SK-N-SH (cell line): ENCODE results near the gene CRMP1. TPM values are rescaled to one million over a fixed set of nuclear protein-coding genes. Genes with fewer than 3 reads are reported as not detected.

Experiments used
- CTCF ChIA-PET: fragments of 300-600, 350-600 bp; formaldehyde crosslinking; extraction: SDS; loops from one replicate; lab custom pipeline; 2021; lab: Yijun Ruan, JAX
- POLR2A ChIA-PET: fragments of 350-600 bp; sonication (Branson Sonifier 250); formaldehyde crosslinking; extraction: SDS; loops from one replicate; lab custom pipeline; 2020; ENCODE audit warnings: antibody characterized with exemption, inconsistent platforms; lab: Yijun Ruan, JAX
- DNase-seq: peaks from one replicate; pipeline ENCODE4 v3.0.0; 2012
- H2AFZ ChIP-seq: fragments of 200-600 bp; sonication (generic); 2 replicates; pipeline ENCODE4 v1.8.1; 2016; ENCODE audit warnings: antibody characterized with exemption, mild to moderate bottlenecking, low read depth
- H3F3A ChIP-seq: fragments of 200-600 bp; sonication (generic); replicated peaks from 2 replicates; pipeline ENCODE3; 2016; ENCODE audit warnings: antibody characterized with exemption, mild to moderate bottlenecking; ENCODE audit not compliant: insufficient read depth
- H3K27ac ChIP-seq, 2 experiments: fragments of 200-500 bp in 1 of 2; fragments of 200-600 bp in 1 of 2; sonication (Bioruptor generic) in 1 of 2; sonication (generic), shearing (Covaris generic) in 1 of 2; 2 replicates each; pipeline versions ENCODE4 v1.5.1 to v1.6.1; 2014 to 2016; ENCODE audit warnings: low read depth in 2 of 2, inconsistent platforms in 1 of 2, low read length in 1 of 2, mild to moderate bottlenecking in 1 of 2, mixed read lengths in 1 of 2
- H3K27me3 ChIP-seq: fragments of 200-600 bp; sonication (generic), shearing (Covaris generic); 2 replicates; pipeline ENCODE4 v1.6.1; 2016; ENCODE audit warnings: mixed run types; ENCODE audit not compliant: insufficient read depth
- H3K36me3 ChIP-seq, 2 experiments: fragments of 200-500 bp in 1 of 2; fragments of 200-600 bp in 1 of 2; sonication (Bioruptor generic) in 1 of 2; sonication (generic) in 1 of 2; replicated peaks in 1 of 2; 2 replicates each; pipeline versions ENCODE3 to v1.5.1; 2014 to 2016; ENCODE audit warnings: low read length in 1 of 2, mild to moderate bottlenecking in 1 of 2; ENCODE audit not compliant: insufficient read depth in 2 of 2, control insufficient read depth in 1 of 2
- H3K4me1 ChIP-seq, 2 experiments: fragments of 200-500 bp in 1 of 2; fragments of 200-600 bp in 1 of 2; sonication (Bioruptor generic) in 1 of 2; sonication (generic), shearing (Covaris generic) in 1 of 2; 2 replicates each; pipeline versions ENCODE4 v1.5.1 to v1.6.1; 2014 to 2016; ENCODE audit warnings: low read depth in 1 of 2, low read length in 1 of 2, mixed run types in 1 of 2; ENCODE audit not compliant: insufficient read depth in 2 of 2, control insufficient read depth in 1 of 2
- H3K4me2 ChIP-seq: fragments of 200-600 bp; sonication (generic), shearing (Covaris generic); 2 replicates; pipeline ENCODE4 v1.6.1; 2017; ENCODE audit warnings: mixed run types
- H3K4me3 ChIP-seq, 2 experiments: fragments of 200-500 bp in 1 of 2; fragments of 200-600 bp in 1 of 2; sonication (Bioruptor generic) in 1 of 2; sonication (generic), shearing (Covaris generic) in 1 of 2; 2 replicates each; pipeline versions ENCODE4 v1.5.1 to v1.8.1; 2014 to 2016; ENCODE audit warnings: low read depth in 2 of 2, inconsistent platforms in 1 of 2, low read length in 1 of 2, mild to moderate bottlenecking in 1 of 2, mixed read lengths in 1 of 2, moderate library complexity in 1 of 2
- H3K79me2 ChIP-seq: fragments of 200-600 bp; sonication (generic); 2 replicates; pipeline ENCODE4 v1.8.1; 2017; ENCODE audit warnings: mild to moderate bottlenecking; ENCODE audit not compliant: insufficient read depth
- H3K9ac ChIP-seq: fragments of 200-600 bp; sonication (generic); 2 replicates; pipeline ENCODE4 v1.6.1; 2017; ENCODE audit warnings: mixed run types
- H3K9me2 ChIP-seq: fragments of 200-600 bp; sonication (generic); 2 replicates; pipeline ENCODE4 v1.6.1; 2017; ENCODE audit warnings: mixed run types
- H3K9me3 ChIP-seq: fragments of 200-600 bp; sonication (generic); 2 replicates; pipeline ENCODE4 v1.6.1; 2017; ENCODE audit warnings: mixed run types, mild to moderate bottlenecking, moderate library complexity
- H4K20me1 ChIP-seq: fragments of 200-600 bp; sonication (generic); 2 replicates; pipeline ENCODE4 v1.6.1; 2017; ENCODE audit warnings: mild to moderate bottlenecking, mixed run types; ENCODE audit not compliant: insufficient read depth
- ELF1 ChIP-seq: IDR thresholded peaks from 2 replicates; pipeline ENCODE4 v1.4.0; 2012
- EP300 ChIP-seq, 2 experiments: IDR thresholded peaks; 2 replicates each; pipeline versions ENCODE4 v1.4.0 to v1.6.1; 2012; ENCODE audit warnings: borderline replicate concordance in 1 of 2, low read depth in 1 of 2, low read length in 1 of 2
- FOXJ3 ChIP-seq: sonication (generic); formaldehyde crosslinking; IDR thresholded peaks from 2 replicates; pipeline ENCODE4 v1.5.1; 2020; ENCODE audit warnings: mild to moderate bottlenecking, missing genetic modification reagents
- GATA2 ChIP-seq: sonication (generic); formaldehyde crosslinking; IDR thresholded peaks from 2 replicates; pipeline ENCODE4 v1.5.0; 2020; ENCODE audit warnings: mild to moderate bottlenecking, missing genetic modification reagents
- RAD21 ChIP-seq: IDR thresholded peaks from 2 replicates; pipeline ENCODE4 v1.6.1; 2012; ENCODE audit warnings: mild to moderate bottlenecking, low read length
- RFX5 ChIP-seq: IDR thresholded peaks from 2 replicates; pipeline ENCODE4 v1.6.1; 2012; ENCODE audit warnings: mild to moderate bottlenecking, improper control_type of control experiment, low read length
- TAF1 ChIP-seq: IDR thresholded peaks from 2 replicates; pipeline ENCODE4 v1.6.1; 2012; ENCODE audit warnings: low read depth, mild to moderate bottlenecking, low read length, moderate library complexity, borderline replicate concordance
- WGBS: methylation state at CpG from one replicate; pipeline ENCODE4 v1.1.6; 2017; ENCODE audit warnings: low lambda C conversion rate; 5-methylcytosine and 5-hydroxymethylcytosine counted together
- polyA plus RNA-seq, 3 experiments: library from polyadenylated mRNA; depleted of rRNA; stranded (reverse); fragments of >200 nt; gene quantifications; 2 replicates each; pipeline ENCODE4 v1.2.3, GENCODE V29; 2012
- TF ChIP-seq, protein P1 (sequence below): IDR thresholded peaks from 2 replicates; pipeline ENCODE4 v1.4.0; 2012; ENCODE audit warnings: low read depth
- TF ChIP-seq, protein P2 (sequence below): fragments of 150-350 bp; IDR thresholded peaks from 2 replicates; pipeline ENCODE4 v1.6.1; 2016; ENCODE audit warnings: mild to moderate bottlenecking, low read depth, low read length
- TF ChIP-seq, protein P3 (sequence below): IDR thresholded peaks from 2 replicates; pipeline ENCODE4 v1.6.1; 2012; ENCODE audit warnings: mild to moderate bottlenecking, low read depth, low read length, moderate library complexity
- TF ChIP-seq, protein P4 (sequence below): IDR thresholded peaks from 2 replicates; pipeline ENCODE4 v1.4.0; 2012; ENCODE audit warnings: low read depth, borderline replicate concordance

The CRMP1 gene
- polyA plus RNA-seq, 1 of the 3 experiments (the other 2 are of a cell fraction) = 3.4 TPM

DNA sequence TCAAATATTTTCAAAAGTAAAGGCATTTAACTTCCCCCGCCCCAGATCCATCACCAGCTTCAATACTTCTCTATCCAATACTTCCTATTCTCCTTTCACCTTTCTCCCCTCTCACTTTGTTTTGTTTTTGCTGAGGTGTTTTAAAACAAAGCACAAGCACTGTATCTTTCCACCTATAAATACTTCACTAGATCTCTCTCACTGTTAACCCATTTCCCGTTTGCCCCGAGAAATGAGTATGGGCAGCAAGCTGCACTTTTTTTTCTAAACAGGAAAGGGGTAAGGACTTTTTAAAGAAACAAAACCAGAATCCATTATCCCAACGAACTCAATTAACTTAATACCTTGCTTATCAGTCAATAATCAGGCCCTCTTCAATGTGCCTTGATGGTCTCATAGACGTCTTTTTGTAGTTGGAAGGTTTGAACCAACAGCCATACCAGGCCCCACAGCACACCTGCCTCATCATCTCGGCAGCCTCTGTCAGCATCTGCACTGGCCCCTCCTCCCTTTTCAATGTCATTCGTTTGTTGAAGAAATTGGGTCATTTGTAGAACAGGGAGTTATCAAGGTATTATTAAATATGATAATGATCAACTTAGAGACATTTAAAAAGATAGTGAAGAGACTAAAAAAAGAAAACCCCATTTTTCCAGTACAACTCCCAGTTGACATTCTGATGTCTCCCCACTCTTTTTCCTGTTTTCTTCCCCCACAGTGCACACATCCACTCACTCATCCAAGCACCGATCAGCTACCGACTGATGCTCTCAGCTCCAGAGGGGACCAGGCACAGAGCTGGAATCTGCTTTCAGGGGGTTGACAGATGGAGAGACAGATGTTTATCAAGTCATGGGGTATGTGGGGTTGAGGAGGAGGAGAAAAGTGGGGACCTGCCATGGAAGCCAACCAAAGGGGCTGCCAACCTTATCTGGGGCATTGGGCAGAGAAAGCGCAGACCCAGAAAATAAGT is 25.8 kb downstream of the CRMP1 start:
- Histone ChIP-seq H4K20me1 (no peaks in the 10 kb centered on the region), H2AFZ (no peak overlapping the region), H3K36me3 (no peaks in the 10 kb centered on the region), H3K4me1 (peaks cover 3 to 4% of the 10 kb centered on the region in 2 experiments; a peak in 2 of 4 replicates), H3K4me3 (no peak overlapping the region), H3K79me2 (no peaks in the 10 kb centered on the region), H3K9me3 (no peaks in the 10 kb centered on the region), H3K9ac (no peak overlapping the region), H3K27me3 (no peaks in the 10 kb centered on the region), H3K9me2 (no peaks in the 10 kb centered on the region), H3F3A (no peaks in the 10 kb centered on the region), H3K4me2 (no peak overlapping the region), H3K27ac (no peak overlapping the region)
- CTCF ChIA-PET = interaction anchor here (0.6 kb wide), 1 partner anchor 119 kb away, joined by 3 read pairs; no protein-coding TSS in a partner anchor
- no peak for DNase-seq
- TF ChIP-seq TAF1 (no peak), GATA2 (CRISPR knock-in tag) (0 out of 2 replicates have a peak, but pooled peaks have one; percentile 10)
- TF ChIP-seq, protein P1, sequence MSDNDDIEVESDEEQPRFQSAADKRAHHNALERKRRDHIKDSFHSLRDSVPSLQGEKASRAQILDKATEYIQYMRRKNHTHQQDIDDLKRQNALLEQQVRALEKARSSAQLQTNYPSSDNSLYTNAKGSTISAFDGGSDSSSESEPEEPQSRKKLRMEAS = no peak
- 42% methylated on average over 10 of the region's 10 CpGs for WGBS
- POLR2A ChIA-PET = no interaction called here

DNA sequence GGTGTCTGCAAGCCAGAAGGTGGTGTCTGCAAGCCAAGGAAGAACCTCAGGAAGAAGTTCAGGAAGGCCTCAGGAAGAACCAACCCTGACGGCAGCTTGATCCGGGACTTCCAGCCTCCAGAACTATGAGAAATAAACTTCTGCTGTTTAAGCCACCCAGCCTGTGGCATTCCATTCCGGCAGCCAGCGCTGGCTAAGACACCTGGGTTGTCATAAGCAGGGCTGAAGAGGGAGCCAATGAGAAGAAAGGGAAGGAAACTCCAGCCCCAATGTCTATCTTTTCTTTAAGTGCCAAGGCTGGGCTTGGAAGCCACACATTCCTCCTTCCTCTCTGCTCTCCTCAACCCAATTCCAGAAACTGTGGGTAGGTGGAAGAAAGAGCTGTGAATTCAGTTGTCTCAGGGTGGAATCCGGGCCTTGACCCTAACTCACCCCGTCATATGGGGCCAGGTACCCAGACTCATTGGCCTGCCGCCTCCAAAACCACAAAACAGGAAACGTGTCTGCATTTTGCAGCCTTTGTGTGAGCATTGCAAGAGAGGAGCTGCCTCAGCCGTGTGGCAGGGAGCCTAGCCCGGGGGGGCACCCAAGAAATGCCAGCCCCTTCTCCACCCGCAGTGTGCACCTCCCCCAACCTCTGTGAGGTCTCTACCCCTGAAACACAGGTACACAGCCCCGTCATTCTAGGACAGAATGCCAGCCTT is 26.8 kb downstream of the CRMP1 start:
- Histone ChIP-seq H3K36me3 (no peaks in the 10 kb centered on the region), H3K9me2 (no peaks in the 10 kb centered on the region), H3F3A (no peaks in the 10 kb centered on the region), H3K4me3 (no peak overlapping the region), H3K4me1 (peaks cover 3 to 4% of the 10 kb centered on the region in 2 experiments; a peak in 2 of 4 replicates), H3K79me2 (no peaks in the 10 kb centered on the region), H2AFZ (no peak overlapping the region), H3K27ac (no peak overlapping the region), H3K4me2 (no peak overlapping the region), H4K20me1 (no peaks in the 10 kb centered on the region), H3K27me3 (no peaks in the 10 kb centered on the region), H3K9me3 (no peaks in the 10 kb centered on the region), H3K9ac (no peak overlapping the region)
- DNase-seq = no peak
- 34% methylated on average over 7 of the region's 12 CpGs for WGBS
- ChIA-PET POLR2A (no interaction called here), CTCF (no interaction called here)
- TF ChIP-seq EP300 (IDR thresholded peaks at IDR 0.05; ENCODE audit: borderline replicate concordance in 1 of 2, low read depth in 1 of 2, low read length in 1 of 2) (no peak), RFX5 (no peak), TAF1 (no peak), RAD21 (no peak), ELF1 (no peak), FOXJ3 (CRISPR knock-in tag) (no peak)
- TF ChIP-seq, protein P2, sequence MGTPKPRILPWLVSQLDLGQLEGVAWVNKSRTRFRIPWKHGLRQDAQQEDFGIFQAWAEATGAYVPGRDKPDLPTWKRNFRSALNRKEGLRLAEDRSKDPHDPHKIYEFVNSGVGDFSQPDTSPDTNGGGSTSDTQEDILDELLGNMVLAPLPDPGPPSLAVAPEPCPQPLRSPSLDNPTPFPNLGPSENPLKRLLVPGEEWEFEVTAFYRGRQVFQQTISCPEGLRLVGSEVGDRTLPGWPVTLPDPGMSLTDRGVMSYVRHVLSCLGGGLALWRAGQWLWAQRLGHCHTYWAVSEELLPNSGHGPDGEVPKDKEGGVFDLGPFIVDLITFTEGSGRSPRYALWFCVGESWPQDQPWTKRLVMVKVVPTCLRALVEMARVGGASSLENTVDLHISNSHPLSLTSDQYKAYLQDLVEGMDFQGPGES = no peak
- TF ChIP-seq, protein P3, sequence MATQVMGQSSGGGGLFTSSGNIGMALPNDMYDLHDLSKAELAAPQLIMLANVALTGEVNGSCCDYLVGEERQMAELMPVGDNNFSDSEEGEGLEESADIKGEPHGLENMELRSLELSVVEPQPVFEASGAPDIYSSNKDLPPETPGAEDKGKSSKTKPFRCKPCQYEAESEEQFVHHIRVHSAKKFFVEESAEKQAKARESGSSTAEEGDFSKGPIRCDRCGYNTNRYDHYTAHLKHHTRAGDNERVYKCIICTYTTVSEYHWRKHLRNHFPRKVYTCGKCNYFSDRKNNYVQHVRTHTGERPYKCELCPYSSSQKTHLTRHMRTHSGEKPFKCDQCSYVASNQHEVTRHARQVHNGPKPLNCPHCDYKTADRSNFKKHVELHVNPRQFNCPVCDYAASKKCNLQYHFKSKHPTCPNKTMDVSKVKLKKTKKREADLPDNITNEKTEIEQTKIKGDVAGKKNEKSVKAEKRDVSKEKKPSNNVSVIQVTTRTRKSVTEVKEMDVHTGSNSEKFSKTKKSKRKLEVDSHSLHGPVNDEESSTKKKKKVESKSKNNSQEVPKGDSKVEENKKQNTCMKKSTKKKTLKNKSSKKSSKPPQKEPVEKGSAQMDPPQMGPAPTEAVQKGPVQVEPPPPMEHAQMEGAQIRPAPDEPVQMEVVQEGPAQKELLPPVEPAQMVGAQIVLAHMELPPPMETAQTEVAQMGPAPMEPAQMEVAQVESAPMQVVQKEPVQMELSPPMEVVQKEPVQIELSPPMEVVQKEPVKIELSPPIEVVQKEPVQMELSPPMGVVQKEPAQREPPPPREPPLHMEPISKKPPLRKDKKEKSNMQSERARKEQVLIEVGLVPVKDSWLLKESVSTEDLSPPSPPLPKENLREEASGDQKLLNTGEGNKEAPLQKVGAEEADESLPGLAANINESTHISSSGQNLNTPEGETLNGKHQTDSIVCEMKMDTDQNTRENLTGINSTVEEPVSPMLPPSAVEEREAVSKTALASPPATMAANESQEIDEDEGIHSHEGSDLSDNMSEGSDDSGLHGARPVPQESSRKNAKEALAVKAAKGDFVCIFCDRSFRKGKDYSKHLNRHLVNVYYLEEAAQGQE = no peak
- TF ChIP-seq, protein P4, sequence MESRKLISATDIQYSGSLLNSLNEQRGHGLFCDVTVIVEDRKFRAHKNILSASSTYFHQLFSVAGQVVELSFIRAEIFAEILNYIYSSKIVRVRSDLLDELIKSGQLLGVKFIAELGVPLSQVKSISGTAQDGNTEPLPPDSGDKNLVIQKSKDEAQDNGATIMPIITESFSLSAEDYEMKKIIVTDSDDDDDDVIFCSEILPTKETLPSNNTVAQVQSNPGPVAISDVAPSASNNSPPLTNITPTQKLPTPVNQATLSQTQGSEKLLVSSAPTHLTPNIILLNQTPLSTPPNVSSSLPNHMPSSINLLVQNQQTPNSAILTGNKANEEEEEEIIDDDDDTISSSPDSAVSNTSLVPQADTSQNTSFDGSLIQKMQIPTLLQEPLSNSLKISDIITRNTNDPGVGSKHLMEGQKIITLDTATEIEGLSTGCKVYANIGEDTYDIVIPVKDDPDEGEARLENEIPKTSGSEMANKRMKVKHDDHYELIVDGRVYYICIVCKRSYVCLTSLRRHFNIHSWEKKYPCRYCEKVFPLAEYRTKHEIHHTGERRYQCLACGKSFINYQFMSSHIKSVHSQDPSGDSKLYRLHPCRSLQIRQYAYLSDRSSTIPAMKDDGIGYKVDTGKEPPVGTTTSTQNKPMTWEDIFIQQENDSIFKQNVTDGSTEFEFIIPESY = no peak
- TF ChIP-seq, protein P1 = no peak
